ENCODE results near the gene PKMYT1.
"Not testable (repeated sequence)": the region's sequence is repeated elsewhere in the genome, so short reads cannot be mapped to it uniquely, and the experiment has no call there.

The PKMYT1 gene

DNA sequence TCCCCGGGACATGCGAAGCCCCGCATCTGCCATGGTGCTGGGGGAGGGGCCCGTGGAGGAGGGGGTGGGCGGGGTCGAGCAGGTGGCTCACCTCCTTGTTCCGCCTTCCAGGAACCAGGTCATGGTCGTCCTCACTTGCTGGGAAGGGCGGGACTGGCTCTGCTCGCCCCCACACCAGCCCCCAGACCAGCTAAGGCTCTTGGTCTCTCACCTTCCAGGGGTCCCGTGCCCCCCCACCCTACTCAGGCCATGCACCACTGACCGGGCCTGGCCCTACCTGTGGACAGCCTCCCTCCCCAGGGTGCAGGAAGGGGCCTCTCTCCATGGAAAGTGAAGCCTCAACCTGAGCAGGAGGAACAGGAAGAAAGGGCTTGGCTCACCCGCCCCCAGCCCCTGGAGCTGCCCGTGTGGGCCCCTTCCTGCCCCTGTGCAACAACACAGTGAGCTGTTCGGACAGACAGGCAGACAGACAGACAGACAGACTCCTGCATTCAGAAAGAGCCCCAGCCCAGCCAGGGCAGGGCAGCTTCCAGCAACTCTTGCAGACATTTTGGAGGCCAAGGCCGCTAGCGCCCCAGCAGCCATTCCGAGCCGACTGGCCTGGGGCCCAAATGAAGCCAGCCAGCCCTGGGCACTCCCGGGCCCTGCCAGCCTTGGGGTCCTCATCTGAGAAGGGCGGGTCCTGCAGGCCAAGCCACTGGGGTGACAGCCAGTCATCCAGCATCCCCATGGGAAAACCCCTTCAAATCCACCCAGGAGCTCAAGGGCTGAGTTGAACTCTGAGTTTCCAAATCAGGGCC, 24.3 kb downstream of the PKMYT1 start:
- no peak for DNase-seq

DNA sequence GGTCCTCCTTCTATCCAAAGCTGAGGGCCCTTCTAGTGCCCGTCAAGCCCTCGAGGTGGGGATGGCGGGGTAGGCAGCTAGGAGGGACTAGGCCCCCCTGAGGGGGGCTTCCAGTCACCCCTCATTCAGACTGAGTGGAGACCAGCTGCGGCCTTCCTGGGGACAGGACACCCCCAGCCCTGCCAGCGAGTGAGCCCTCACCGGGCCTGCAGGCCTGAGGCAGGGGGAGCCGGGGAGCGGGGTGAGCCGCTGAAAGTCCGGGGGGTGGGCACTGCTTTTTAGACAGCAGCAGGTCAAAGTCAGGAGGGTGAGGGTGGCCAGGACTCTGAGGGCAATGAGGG, 24.8 kb downstream of the PKMYT1 start:
- no peak for DNase-seq

GRCh38 chr16:2954656-2955381, 25.4 kb downstream of the PKMYT1 start:
- no peak for DNase-seq

GRCh38 chr16:2953706-2954627, 26.3 kb downstream of the PKMYT1 start:
- DNase-seq, result no peak

DNA sequence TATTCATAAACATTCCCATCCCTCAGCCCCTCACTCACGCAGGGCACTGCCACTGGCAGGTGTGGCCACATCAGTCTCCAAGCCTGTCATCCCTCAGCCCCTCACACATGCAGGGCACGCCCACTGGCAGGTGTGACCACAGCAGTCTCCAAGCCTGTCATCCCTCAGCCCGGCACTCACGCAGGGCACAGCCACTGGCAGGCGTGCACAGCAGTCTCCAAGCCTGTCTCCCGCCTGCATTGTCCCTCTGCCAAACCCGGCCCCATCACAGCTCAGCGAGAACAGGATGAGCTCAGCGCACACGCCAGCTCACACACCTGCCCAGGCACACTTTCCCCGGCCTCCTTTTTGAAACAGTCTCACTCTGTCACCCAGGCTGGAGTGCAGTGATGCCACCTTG, 27.6 kb downstream of the PKMYT1 start:
- DNase-seq, result peak; percentile 8

- DNase-seq, result no peak
Measured at GRCh38 chr16:2950773-2951172, 29.5 kb downstream of the PKMYT1 start.

DNA sequence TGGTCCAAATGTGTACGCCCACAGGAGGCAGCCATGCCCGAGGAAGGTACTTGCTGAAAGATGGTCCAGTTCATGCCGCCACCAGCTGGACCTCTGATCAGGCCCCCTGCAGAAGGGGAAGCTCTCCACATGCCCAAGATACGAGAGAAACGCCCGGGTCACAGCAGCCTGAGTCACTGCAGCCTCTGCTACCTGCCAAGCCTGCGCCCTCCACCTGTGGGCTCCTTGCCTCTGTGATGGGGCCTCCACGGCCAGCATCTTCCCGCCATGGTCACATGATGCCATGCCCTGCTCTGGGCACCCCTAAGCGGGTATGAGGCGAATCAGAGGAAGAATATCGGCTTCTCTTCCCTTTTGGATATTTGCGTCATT, 29.9 kb downstream of the PKMYT1 start:
- DNase-seq, result no peak

DNA sequence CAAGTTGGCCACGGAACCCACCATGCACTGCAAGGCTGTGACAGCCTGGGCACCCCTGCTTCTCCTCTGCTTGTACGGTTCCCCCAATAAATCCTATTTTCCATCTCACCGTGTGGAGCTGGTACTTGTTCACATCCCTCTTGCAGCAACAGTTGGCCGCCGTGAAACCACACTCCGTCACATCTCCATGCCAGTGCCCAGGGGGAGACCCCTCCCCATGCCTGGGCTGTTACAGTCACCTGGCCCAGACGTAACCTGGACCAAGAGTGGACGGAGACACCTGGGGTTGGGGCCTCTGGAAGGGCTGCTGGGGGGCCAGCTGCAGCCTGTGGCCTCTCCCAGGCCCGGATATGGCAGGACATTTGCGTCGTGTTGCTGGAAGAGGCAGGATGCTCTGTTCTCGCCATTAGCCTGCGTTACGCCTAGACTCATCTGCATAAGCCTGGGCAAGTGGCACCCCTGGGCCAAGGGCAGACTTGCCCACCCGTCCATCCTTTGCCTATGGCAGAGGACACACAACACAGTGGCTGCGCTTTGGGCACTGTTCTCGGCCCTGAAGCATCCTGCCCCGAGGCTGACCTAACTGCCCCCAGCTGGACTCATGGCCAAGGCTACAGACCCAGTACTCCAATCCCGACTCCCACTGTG, 30.4 kb downstream of the PKMYT1 start:
- DNase-seq, result no peak

- DNase-seq, result no peak
Measured at GRCh38 chr16:2948807-2949704, 31.2 kb downstream of the PKMYT1 start.

DNA sequence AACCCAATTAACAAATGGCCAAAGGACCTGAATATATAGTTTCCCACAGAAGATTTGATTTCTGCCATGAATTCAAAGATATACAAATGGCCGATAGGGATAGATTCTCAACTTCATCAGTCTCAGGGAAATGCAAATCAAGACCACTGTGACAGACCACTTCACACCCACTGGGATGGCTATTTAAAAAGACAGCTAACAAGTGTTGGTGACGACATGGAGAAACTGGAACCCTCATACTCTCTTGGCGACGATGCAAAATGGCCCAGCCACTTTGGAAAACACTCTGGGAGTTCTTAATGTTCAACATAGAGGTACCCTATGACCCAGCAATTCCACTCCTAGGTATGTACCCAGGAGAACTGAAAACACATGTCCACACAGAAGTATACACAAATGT, 33.6 kb downstream of the PKMYT1 start:
- DNase-seq, result no peak

- not testable (repeated sequence) for DNase-seq
Measured at GRCh38 chr16:2943716-2944115, 36.5 kb downstream of the PKMYT1 start.

DNA sequence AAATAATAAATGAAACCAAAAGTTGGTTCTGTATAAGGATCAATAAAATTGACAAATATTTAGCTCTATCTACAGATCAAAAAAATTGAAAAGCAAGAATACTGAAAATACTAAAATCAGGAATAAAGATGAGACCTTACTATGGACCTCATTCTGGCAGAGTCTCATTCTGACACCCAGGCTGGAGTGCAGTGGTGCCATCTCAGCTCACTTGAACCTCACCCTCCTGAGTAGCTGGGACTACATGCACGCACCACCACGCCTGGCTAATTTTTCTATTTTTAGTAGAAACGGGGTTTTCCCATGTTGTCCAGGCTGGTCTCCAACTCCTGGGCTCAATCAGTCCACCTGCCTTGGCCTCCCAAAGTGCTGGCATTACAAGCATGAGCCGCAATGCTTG, 38.2 kb downstream of the PKMYT1 start:
- DNase-seq, result no peak

- no peak for DNase-seq
Measured at GRCh38 chr16:2939968-2940367, 40.3 kb downstream of the PKMYT1 start.

DNA sequence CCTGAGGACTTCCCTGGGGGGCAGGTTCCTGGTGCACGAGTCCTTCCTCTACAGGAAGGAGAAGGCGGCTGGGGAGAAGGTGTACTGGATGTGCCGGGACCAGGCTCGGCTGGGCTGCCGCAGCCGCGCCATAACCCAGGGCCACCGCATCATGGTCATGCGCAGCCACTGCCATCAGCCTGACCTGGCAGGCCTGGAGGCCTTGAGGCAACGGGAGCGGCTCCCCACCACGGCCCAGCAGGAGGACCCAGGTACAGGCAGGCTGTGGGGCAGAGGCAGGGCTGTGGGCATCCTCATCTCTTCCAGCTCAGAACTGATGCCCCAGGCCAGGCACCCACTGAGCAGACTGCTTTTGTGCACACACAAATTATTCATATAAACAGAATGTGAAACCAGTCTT, 42.0 kb downstream of the PKMYT1 start:
- DNase-seq, result no peak

DNA sequence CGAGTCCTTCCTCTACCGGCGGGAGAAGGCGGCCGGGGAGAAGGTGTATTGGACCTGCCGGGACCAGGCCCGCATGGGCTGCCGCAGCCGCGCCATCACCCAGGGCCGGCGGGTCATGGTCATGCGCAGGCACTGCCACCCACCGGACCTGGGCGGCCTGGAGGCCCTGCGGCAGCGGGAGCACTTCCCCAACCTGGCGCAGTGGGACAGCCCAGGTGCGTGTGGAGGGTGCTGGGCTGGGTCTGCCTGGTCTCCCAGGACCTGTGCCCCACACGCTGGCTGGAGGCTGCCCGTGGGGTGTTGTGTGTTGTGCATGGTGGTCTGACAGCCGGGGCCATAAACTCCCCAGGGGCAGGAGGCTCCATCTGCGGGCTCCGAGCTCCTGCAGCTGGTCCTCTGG, 43.1 kb downstream of the PKMYT1 start:
- no peak for DNase-seq

DNA sequence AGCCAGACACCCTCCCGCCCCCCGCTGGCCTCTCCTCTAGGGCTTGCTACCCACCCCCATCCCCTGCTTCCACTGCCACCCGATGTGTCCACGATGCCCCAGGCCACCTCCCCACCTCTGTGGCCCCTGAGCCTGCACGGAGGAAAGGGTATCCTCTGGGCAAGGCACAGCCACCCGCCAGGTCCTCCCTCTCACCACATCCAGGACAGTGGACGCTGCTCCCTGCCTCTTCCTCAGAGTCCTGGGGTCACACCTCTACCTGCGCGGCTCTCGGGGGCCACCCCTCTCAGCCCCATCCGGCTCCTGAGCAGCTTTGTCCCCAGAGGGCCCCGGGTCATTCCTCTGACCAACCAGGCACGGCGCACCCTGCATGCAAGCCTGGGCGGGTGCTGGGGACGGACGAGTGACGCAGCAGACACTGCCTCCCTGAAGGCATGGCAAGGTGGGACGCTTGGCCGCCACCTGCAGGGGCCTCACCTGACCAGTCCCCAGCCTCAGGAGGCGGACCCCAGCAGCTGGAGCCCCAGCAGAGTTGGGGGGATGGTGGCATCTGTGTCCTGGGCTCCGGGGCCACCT, 43.7 kb downstream of the PKMYT1 start:
- no peak for DNase-seq

DNA sequence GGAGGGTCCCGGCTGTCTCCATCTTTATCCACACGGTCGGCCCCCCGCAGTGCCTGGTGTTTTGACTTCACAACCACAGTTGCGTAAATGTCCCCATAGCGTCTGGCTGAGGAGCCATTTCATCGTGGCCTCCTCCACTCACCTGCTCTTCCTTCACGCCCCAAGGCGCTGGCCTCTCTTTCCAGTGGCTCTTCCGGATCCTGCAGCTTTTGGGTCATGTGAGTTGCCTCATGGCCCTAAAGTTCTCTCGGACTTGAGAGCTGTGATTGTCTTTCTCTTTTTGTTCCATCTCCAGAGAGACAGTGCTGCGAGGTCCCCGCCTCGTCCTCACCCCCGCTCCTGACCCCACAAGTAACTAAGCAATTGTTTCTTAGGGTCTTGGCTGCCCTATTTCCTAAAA, 45.8 kb downstream of the PKMYT1 start:
- no peak for DNase-seq

GRCh38 chr16:2933701-2934100, 46.5 kb downstream of the PKMYT1 start:
- DNase-seq, result no peak

- no peak for DNase-seq
Measured at GRCh38 chr16:2933136-2933535, 47.1 kb downstream of the PKMYT1 start.

DNA sequence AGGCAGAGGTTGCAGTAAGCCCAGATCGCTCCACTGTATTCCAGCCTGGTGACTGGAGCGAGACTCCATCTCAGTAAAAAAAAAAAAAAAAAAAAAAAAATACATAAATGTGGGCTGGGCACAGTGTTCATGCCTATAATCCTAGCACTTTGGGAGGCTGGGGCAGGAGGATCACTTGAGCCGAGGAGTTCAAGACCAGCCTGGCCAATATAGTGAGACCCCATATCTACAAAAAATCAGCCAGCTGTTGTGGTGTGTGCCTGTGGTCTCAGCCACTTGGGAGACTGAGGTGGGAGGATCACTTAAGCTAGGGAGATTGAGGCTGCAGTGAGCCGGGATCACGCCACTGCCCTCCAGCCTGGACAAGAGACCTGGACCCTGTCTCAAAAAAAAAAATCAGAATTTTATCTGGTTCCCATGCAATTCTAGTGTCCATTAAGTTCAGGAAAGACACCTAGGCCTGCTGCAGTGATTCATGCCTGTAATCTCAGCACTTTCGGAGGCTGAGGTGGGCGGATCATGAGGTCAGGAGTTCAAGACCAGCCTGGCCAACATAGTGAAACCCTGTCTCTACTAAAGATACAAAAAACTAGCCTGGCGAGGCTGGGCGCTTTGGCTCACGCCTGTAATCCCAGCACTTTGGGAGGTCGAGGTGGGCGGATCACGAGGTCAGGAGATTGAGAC, 48.9 kb downstream of the PKMYT1 start:
- DNase-seq, result not testable (repeated sequence)

- DNase-seq, result no peak
Measured at GRCh38 chr16:2930236-2930635, 50.0 kb downstream of the PKMYT1 start.

Measured in NCI-H2227 treated with DMSO at 0.1 percent for 48 hours (cell line).